GM21528 (cell line): ENCODE results near the gene STUM.
"Not testable (repeated sequence)": the region's sequence is repeated elsewhere in the genome, so short reads cannot be mapped to it uniquely, and the experiment has no call there.

Source experiments
- ATAC-seq: cut with Tn5 transposase; IDR thresholded peaks from one replicate; pipeline ENCODE4 v1.9.1; 2021; ENCODE audit warnings: mild to moderate bottlenecking, moderate library complexity; ENCODE audit not compliant: unreplicated experiment, low FRiP score

The STUM gene

DNA sequence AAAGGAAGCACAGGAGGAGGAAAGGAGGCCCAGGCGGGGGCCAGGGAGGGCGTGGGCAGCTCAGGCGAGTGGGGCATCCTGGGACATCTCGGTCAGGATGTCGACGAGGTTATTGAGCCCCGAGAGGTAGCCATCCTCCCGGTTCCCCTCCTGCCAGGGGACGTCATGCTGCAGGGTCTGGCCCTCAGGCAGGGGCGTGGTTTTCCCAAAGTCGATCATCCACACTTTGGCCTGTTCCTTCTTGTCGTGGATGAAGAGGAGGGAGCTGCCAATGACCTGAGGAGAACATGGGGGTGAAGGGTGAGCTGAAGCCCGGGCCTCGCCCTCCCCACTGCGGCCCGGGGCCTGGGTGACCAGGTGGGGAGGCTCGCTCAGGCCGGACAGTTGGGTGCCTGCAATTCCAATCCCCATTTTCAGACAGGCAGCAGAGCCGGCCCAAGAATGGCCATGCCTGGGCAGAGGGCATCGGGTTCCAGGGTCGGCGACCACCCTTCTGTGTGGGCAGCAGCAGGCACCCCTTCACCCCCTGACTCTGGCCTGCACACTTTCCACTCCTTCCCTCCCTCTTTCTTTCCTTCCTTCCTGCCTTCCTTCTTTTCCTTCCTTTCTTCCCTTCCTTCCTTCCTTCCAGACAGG is 86.2 kb downstream of the STUM start:
- ATAC-seq = no peak

DNA sequence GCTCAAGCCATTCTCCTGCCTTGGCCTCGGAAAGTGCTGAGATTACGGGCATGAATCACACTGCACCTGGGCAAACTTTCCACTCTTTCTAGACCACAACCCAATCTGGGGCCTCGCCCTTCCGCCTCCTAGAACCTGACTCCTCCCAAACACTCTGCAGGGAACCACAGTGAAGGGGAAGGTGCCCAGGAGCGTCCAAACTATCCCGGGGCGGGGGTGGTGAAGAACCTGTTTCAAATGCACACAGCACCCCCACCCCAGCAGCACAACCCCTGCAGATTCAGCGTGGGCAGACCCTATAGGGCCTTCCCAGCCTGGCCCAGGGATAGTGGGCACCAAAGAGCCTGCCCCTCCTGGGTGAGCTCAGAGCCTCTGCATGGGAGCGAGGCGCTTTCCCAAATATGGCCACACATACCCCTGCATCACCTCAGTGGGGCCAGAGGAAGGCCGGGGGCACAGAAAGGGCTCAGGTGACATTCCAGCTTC is 86.9 kb downstream of the STUM start:
- no peak for ATAC-seq

GRCh38 chr1:226636847-226637096 is 88.2 kb downstream of the STUM start:
- no peak for ATAC-seq

GRCh38 chr1:226637147-226637935 is 88.8 kb downstream of the STUM start:
- ATAC-seq = no peak

- ATAC-seq = no peak
Measured at GRCh38 chr1:226638001-226638601, 89.5 kb downstream of the STUM start.

DNA sequence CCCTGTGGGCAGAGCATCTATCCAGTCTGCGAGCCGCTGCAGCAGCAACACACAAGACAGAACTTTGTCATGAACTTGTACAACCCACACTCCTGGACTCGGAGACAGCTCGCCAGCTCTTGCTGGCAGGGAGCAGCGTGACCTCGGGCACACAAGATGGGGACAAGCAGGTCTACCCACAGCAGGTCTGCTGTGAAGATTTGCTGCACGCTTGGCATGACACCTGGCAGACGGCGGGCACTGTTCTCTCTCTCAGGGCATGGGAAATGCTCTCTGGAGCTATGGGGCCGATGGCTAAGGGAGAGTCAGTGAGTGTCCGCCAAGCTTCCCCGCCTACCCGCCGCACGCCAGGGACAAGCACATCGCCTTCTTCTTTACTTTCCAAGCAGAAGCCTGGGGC is 90.0 kb downstream of the STUM start:
- ATAC-seq = no peak

DNA sequence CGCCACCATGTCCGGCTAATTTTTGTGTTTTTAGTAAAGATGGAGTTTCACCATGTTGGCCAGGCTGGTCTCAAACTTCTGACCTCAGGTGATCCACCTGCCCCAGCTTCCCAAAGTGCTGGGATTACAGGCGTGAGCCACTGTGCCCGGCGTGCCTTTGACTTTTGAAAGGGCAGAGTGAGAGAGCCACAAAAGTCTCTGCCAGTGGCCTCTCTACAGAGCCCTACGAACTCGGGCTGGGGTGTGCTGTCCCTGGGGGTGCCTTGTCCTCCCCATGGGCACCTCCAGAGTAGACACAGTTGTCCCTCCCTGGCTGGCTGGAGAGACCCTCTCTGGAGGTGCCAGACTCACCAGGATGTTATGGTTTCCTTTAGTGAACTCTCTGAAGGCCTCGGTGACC is 90.6 kb downstream of the STUM start:
- not testable (repeated sequence) for ATAC-seq

DNA sequence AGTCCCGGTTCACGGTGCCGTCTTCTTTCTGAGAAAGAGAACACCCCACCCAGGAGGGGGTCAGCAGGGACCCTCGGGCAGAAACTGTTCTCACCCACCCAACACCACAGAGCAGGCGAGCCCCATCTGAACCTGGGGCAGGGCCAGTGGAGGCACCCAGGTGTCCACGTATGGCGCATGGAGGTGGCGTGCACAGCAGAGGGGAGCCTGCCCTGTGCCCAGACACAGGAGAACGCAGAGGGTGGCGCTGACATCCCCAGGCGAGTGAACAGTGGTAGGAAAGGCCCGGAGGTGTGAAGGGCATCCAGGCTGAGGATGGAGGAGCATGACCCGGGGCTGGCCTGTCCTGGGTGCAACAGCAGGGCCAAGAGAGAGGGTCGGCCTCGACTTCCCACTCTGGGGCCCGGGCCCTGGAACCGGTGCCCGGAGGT is 91.1 kb downstream of the STUM start:
- no peak for ATAC-seq

DNA sequence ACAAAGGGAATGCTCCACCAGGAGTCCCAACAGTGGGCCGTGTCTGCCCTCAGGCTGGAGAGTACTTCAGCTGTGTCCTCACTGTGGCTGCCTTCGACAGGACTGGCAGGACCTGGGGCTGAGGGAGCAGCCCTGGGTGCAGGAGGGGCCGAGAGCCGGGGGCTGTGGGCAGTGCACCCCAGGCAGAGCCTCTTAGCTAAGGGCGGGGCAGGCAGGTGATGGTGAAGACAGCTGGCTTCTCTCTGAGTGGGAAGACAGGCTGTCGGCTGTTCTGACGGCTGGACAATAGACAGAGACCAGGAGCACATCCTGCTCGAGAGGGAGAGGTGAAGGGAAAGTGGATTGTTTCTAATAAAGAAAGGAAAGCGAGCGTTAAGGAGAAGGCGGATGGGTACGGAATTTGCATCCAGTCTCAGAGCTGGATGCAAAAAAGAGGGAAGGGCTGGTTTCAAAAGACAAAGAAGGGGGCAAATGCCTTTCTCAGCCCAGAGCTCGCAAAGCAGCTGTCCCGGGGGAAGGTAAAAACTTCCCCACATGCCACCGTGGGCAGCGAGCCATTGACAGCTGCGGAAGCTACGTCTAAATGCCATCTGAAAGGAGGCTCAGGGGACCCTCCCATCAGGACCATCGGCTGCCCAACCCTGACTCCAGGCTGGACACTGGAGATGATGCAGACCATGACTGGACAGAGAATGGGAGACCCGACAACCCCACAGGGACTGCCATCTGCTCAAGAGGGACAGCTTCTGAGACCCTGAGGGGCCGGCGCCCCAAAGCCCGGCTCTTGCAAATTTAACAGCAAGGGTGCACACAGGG is 92.0 kb downstream of the STUM start:
- ATAC-seq = no peak

GRCh38 chr1:226641671-226642231 is 93.2 kb downstream of the STUM start:
- no peak for ATAC-seq

- no peak for ATAC-seq
Measured at GRCh38 chr1:226642421-226642820, 93.9 kb downstream of the STUM start.

GRCh38 chr1:226643177-226643576 is 94.6 kb downstream of the STUM start:
- peak; percentile 33 for ATAC-seq

GRCh38 chr1:226643611-226644540 is 95.3 kb downstream of the STUM start:
- ATAC-seq = peak; percentile 48

GRCh38 chr1:226644541-226645176 is 96.1 kb downstream of the STUM start:
- no peak for ATAC-seq

DNA sequence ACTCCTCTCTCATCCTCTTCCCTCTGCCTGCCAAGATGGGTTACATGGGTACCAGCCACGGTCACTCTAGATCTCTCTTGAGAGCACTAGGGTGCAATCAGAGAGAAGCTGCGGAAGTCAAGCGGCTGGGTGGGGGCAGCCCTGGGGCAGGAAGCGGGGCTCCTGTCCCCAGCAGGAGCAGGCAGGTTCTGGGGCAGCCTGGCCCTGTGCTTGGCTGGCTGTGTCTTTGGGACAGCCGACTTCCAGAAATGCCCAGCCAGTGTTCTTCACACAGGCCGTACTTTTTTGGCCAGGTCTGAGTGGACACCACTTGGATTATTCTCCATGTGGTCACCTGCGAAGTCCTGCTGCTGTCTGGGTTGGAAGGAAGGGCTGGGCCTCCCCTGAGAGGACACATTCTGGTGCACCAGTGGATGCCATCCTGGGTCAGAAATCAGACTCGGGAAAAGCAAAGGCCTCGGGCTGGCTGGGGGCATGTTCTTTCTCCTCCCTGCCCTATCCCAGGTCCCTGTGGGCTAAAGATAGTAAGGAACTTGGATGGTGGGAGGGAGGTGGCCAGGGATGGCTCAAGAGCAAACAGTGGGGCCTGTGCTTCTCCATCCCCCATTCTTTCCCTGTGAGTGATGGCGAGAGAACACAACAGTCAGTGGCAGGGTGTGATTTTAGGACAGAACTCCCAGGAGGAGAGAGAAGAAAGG is 96.9 kb downstream of the STUM start:
- no peak for ATAC-seq

- no peak for ATAC-seq
Measured at GRCh38 chr1:226646026-226646869, 97.7 kb downstream of the STUM start.

DNA sequence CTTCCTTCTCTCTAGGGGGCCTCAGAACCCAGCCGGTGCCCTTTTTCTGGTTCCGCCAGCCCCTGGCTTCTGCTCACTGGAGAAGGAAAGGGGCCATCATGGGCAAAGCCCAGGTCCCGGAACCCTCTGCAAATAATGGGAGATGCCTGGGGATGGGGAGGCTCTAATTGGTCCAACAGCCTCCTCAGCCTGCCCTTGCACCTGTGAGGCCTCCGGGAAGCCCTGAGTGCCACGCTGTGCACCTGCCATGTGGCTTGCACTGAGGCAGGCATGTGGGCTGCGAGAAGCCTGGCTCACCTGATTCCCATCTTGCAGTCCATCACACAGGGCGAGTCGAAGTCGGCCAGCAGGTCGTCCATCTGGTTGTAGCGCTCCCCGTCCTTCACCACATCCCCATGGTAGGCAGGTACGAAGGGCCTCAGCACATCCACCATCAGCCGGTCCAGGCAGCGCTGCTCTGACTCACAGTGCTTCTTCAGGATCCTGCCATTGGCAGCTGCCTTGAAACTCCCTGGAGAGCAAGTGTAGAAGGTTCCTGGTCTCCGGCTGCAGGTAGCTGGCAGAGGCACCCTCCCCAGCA is 98.4 kb downstream of the STUM start:
- ATAC-seq = no peak
